Astrocyte (in vitro differentiated cells and primary cell): ENCODE measurements around the gene KRTAP2-2. TPM values are rescaled to one million over a fixed set of nuclear protein-coding genes. Genes with fewer than 3 reads are reported as not detected.

Source experiments
- DNase-seq: peaks from one replicate; pipeline ENCODE4 v3.0.0-alpha.2; 2010; ENCODE audit warnings: low read depth
- FAIRE-seq: peaks from 2 replicates; lab custom pipeline; 2011; peaks lifted over from hg19 to GRCh38; lab: Jason Lieb, UNC
- H2AFZ ChIP-seq: 2 replicates; pipeline ENCODE4 v1.6.0; 2012; ENCODE audit warnings: low read depth, low read length, inconsistent platforms
- H3K27ac ChIP-seq: 2 replicates; pipeline ENCODE4 v1.5.1; 2011; ENCODE audit warnings: low read depth, low read length, inconsistent platforms
- H3K27me3 ChIP-seq: 2 replicates; pipeline ENCODE4 v1.6.0; 2011; ENCODE audit warnings: low read length, inconsistent platforms; ENCODE audit not compliant: insufficient read depth
- H3K36me3 ChIP-seq: 2 replicates; pipeline ENCODE4 v1.5.1; 2011; ENCODE audit warnings: low read length, inconsistent platforms; ENCODE audit not compliant: insufficient read depth
- H3K4me1 ChIP-seq: 2 replicates; pipeline ENCODE4 v1.5.1; 2011; ENCODE audit warnings: low read length, inconsistent platforms; ENCODE audit not compliant: insufficient read depth
- H3K4me2 ChIP-seq: 2 replicates; pipeline ENCODE4 v1.6.0; 2012; ENCODE audit warnings: low read length, inconsistent platforms
- H3K4me3 ChIP-seq: 2 replicates; pipeline ENCODE4 v1.5.1; 2011; ENCODE audit warnings: low read depth, mild to moderate bottlenecking, low read length, inconsistent platforms; ENCODE audit not compliant: insufficient read depth
- H3K79me2 ChIP-seq: 2 replicates; pipeline ENCODE4 v1.6.0; 2012; ENCODE audit warnings: mild to moderate bottlenecking, low read length, inconsistent platforms; ENCODE audit not compliant: insufficient read depth
- H3K9ac ChIP-seq: 2 replicates; pipeline ENCODE4 v1.6.0; 2012; ENCODE audit warnings: mild to moderate bottlenecking, low read length, inconsistent platforms
- H3K9me3 ChIP-seq: 2 replicates; pipeline ENCODE4 v1.5.1; 2012; ENCODE audit warnings: low read depth, mild to moderate bottlenecking, low read length, inconsistent platforms; ENCODE audit not compliant: insufficient read depth
- H4K20me1 ChIP-seq: 2 replicates; pipeline ENCODE4 v1.6.0; 2012; ENCODE audit warnings: low read length, inconsistent platforms; ENCODE audit not compliant: insufficient read depth
- H3K27ac Mint-ChIP-seq: one replicate; pipeline ENCODE4 v1.8.0; 2021; ENCODE audit warnings: mild to moderate bottlenecking, mixed read lengths; ENCODE audit not compliant: unreplicated experiment
- H3K27me3 Mint-ChIP-seq: one replicate; pipeline ENCODE4 v1.8.0; 2021; ENCODE audit warnings: low read depth, mixed read lengths; ENCODE audit not compliant: unreplicated experiment
- H3K36me3 Mint-ChIP-seq: one replicate; pipeline ENCODE4 v1.8.0; 2021; ENCODE audit warnings: low read depth, mixed read lengths; ENCODE audit not compliant: unreplicated experiment
- H3K4me1 Mint-ChIP-seq: one replicate; pipeline ENCODE4 v1.8.0; 2021; ENCODE audit warnings: low read depth, mixed read lengths; ENCODE audit not compliant: unreplicated experiment
- H3K4me3 Mint-ChIP-seq: one replicate; pipeline ENCODE4 v1.8.0; 2021; ENCODE audit warnings: mild to moderate bottlenecking, moderate library complexity, mixed read lengths; ENCODE audit not compliant: unreplicated experiment
- H3K9me3 Mint-ChIP-seq: one replicate; pipeline ENCODE4 v1.8.0; 2021; ENCODE audit warnings: mild to moderate bottlenecking, mixed read lengths; ENCODE audit not compliant: unreplicated experiment
- EZH2 ChIP-seq: IDR thresholded peaks from 2 replicates; pipeline ENCODE4 v1.6.1; 2012; ENCODE audit warnings: mild to moderate bottlenecking, low read length, inconsistent platforms; ENCODE audit not compliant: insufficient read depth
- total RNA-seq: library from RNA; stranded (reverse); gene quantifications from 2 replicates; pipeline ENCODE4 v1.2.1, GENCODE V29; 2021
- TF ChIP-seq, protein P1 (sequence below): IDR thresholded peaks from 2 replicates; pipeline ENCODE4 v1.5.1; 2011; ENCODE audit warnings: low read depth, mild to moderate bottlenecking, inconsistent platforms, low read length, moderate library complexity; ENCODE audit not compliant: insufficient read depth

KRTAP2-2 gene
- total RNA-seq, 1 donor from 2014 or later = not detected

DNA sequence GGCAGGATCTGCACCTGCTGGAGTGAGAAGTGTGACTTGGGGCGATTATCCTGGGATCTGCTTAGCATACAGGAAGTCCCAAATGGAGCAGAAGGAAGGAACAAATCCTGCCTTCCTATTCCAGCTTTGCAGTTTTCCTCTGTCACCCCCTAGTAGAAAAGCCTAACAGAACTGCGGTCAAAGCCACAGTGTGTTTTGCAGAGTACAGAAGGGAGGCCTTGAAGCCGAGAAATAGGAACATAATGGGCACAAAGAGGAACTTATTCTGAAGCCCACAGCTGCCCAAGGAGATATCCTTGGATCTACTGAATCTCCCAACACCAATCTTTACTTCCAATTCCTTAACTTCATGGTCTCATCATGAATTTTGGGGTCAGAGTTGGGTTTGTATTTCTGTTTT, 36.5 kb downstream of the KRTAP2-2 start:
- Mint-ChIP-seq H3K36me3 (no peaks in the 10 kb centered on the region), H3K4me1 (no peaks in the 10 kb centered on the region), H3K27ac (no peak overlapping the region), H3K27me3 (no peaks in the 10 kb centered on the region), H3K9me3 (no peaks in the 10 kb centered on the region), H3K4me3 (no peak overlapping the region)
- Histone ChIP-seq H3K27me3 (no peaks in the 10 kb centered on the region), H3K4me1 (no peaks in the 10 kb centered on the region), H3K4me3 (no peak overlapping the region), H4K20me1 (no peaks in the 10 kb centered on the region), H3K9me3 (no peaks in the 10 kb centered on the region), H3K27ac (no peak overlapping the region), H3K9ac (no peak overlapping the region), H3K4me2 (no peak overlapping the region), H3K79me2 (no peaks in the 10 kb centered on the region), H2AFZ (no peak overlapping the region), H3K36me3 (no peaks in the 10 kb centered on the region)
- FAIRE-seq = no peak
- TF ChIP-seq, protein P1, sequence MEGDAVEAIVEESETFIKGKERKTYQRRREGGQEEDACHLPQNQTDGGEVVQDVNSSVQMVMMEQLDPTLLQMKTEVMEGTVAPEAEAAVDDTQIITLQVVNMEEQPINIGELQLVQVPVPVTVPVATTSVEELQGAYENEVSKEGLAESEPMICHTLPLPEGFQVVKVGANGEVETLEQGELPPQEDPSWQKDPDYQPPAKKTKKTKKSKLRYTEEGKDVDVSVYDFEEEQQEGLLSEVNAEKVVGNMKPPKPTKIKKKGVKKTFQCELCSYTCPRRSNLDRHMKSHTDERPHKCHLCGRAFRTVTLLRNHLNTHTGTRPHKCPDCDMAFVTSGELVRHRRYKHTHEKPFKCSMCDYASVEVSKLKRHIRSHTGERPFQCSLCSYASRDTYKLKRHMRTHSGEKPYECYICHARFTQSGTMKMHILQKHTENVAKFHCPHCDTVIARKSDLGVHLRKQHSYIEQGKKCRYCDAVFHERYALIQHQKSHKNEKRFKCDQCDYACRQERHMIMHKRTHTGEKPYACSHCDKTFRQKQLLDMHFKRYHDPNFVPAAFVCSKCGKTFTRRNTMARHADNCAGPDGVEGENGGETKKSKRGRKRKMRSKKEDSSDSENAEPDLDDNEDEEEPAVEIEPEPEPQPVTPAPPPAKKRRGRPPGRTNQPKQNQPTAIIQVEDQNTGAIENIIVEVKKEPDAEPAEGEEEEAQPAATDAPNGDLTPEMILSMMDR = no peak
- TF ChIP-seq EZH2 = no peak
- DNase-seq = no peak

DNA sequence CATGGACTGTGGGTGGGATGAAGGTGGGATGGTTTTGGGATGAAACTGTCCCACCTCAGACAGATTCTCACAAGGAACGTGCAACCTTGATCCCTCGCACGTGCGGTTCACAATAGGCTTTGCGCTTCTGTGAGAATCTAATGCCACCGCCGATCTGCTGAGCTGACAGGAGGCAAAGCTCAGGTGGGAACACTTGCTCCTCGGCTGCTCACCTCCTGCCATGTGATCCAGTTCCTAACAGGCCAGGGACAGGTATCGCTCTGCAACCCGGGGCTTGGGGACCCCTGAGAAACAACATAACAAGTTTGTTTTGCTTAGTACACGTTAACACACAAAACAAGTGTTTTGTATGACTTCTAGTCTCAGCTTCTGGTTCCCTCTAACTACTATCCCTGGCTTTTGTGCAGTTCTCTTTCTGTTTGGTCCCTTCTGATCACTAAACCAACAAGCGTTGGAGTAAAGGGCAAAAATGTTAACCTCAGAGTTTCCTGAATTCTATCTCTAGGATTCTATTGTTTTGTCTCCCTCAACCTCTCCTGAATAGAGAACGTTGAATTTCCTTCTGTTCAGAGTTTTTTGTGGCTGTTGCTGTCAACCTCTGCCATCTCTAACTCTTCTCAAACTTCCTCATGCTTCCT, 38.3 kb downstream of the KRTAP2-2 start:
- Histone ChIP-seq H2AFZ (no peak overlapping the region), H3K4me2 (no peak overlapping the region), H3K9me3 (no peaks in the 10 kb centered on the region), H3K36me3 (no peaks in the 10 kb centered on the region), H4K20me1 (no peaks in the 10 kb centered on the region), H3K4me3 (no peak overlapping the region), H3K27ac (no peak overlapping the region), H3K79me2 (no peaks in the 10 kb centered on the region), H3K9ac (no peak overlapping the region), H3K27me3 (no peaks in the 10 kb centered on the region), H3K4me1 (no peaks in the 10 kb centered on the region)
- no peak overlapping the region for H3K27ac Mint-ChIP-seq
- no peaks in the 10 kb centered on the region for H3K27me3 Mint-ChIP-seq
- H3K4me1 Mint-ChIP-seq = no peaks in the 10 kb centered on the region
- no peak for DNase-seq
- TF ChIP-seq EZH2 = no peak
- FAIRE-seq = no peak
- H3K36me3 Mint-ChIP-seq = no peaks in the 10 kb centered on the region
- no peak overlapping the region for H3K4me3 Mint-ChIP-seq
- H3K9me3 Mint-ChIP-seq = no peaks in the 10 kb centered on the region

DNA sequence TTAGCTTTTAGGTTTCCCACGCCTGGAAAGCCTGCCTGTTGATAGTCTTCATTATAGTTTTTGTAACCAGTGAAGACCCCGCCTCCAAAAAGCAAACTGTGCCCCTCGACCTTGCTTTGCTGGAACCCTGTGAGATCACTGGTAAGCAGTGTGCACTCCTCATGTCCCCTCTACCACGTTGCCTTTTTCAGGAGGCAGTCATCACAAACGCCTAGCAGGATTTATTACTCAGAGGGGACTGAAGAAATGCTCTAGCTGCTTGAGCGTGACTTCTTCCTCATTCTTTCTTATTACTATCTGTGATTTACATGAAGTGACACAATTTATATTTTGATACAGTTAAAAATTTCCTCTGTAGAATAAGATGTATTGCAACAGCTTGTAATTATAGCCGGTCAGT, 39.6 kb downstream of the KRTAP2-2 start:
- Histone ChIP-seq H4K20me1 (no peaks in the 10 kb centered on the region), H2AFZ (no peak overlapping the region), H3K9ac (no peak overlapping the region), H3K4me1 (no peaks in the 10 kb centered on the region), H3K36me3 (no peaks in the 10 kb centered on the region), H3K4me3 (no peak overlapping the region), H3K79me2 (no peaks in the 10 kb centered on the region), H3K27me3 (no peaks in the 10 kb centered on the region), H3K9me3 (no peaks in the 10 kb centered on the region), H3K4me2 (no peak overlapping the region), H3K27ac (no peak overlapping the region)
- H3K27me3 Mint-ChIP-seq = no peaks in the 10 kb centered on the region
- no peaks in the 10 kb centered on the region for H3K36me3 Mint-ChIP-seq
- H3K9me3 Mint-ChIP-seq = no peaks in the 10 kb centered on the region
- no peak for DNase-seq
- H3K27ac Mint-ChIP-seq = no peak overlapping the region
- H3K4me3 Mint-ChIP-seq = no peak overlapping the region
- no peak for TF ChIP-seq EZH2
- TF ChIP-seq, protein P1 = no peak
- no peak for FAIRE-seq
- H3K4me1 Mint-ChIP-seq = no peaks in the 10 kb centered on the region
